HUES48 (cell line): ENCODE data around the gene PROKR1.

Experiments used
- H3K27ac ChIP-seq: one replicate; pipeline ENCODE4 v1.7.0; 2013; ENCODE audit warnings: low read depth, low read length, inconsistent platforms
- H3K27me3 ChIP-seq: 2 replicates; pipeline ENCODE4 v1.6.1; 2013; ENCODE audit warnings: mild to moderate bottlenecking, low read length; ENCODE audit not compliant: control insufficient read depth, insufficient read depth
- H3K36me3 ChIP-seq: 2 replicates; pipeline ENCODE4 v1.6.1; 2013; ENCODE audit warnings: low read length; ENCODE audit not compliant: control insufficient read depth, insufficient read depth
- H3K4me1 ChIP-seq: 2 replicates; pipeline ENCODE4 v1.6.1; 2013; ENCODE audit warnings: mild to moderate bottlenecking, low read length; ENCODE audit not compliant: control insufficient read depth, insufficient read depth
- H3K4me3 ChIP-seq: 2 replicates; pipeline ENCODE4 v1.5.1; 2013; ENCODE audit warnings: mild to moderate bottlenecking, low read depth, low read length
- H3K9ac ChIP-seq: 2 replicates; pipeline ENCODE4 v1.6.1; 2013; ENCODE audit warnings: mild to moderate bottlenecking, low read depth, low read length, moderate library complexity
- H3K9me3 ChIP-seq: 2 replicates; pipeline ENCODE4 v1.6.1; 2013; ENCODE audit warnings: low read length; ENCODE audit not compliant: control insufficient read depth, insufficient read depth

PROKR1 gene

DNA sequence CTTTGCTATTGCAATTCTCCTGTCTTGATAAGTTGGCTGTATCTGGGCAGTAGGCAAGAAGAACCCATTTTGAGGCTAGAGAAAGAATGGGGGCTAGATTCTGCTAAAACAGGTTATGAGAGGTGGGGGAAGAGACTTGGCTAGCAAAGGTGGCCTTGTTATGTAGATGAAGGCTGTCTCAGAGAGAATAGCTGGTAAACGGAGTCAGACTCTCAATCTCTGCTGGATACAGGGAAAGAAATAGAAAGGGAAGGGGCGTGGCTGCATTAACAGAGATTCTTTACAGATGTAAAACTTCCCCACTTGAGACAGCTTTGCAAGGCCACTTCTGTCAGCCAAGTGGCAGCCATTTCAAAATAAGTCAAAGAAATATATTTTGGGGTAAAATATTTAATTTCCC, 53.2 kb downstream of the PROKR1 start:
- Histone ChIP-seq H3K36me3 (no peaks in the 10 kb centered on the region), H3K9me3 (peaks cover 28% of the 10 kb centered on the region), H3K4me3 (no peak overlapping the region), H3K27me3 (no peaks in the 10 kb centered on the region), H3K4me1 (peaks cover 16% of the 10 kb centered on the region), H3K9ac (no peak overlapping the region), H3K27ac (peak overlapping the region; percentile 44)

DNA sequence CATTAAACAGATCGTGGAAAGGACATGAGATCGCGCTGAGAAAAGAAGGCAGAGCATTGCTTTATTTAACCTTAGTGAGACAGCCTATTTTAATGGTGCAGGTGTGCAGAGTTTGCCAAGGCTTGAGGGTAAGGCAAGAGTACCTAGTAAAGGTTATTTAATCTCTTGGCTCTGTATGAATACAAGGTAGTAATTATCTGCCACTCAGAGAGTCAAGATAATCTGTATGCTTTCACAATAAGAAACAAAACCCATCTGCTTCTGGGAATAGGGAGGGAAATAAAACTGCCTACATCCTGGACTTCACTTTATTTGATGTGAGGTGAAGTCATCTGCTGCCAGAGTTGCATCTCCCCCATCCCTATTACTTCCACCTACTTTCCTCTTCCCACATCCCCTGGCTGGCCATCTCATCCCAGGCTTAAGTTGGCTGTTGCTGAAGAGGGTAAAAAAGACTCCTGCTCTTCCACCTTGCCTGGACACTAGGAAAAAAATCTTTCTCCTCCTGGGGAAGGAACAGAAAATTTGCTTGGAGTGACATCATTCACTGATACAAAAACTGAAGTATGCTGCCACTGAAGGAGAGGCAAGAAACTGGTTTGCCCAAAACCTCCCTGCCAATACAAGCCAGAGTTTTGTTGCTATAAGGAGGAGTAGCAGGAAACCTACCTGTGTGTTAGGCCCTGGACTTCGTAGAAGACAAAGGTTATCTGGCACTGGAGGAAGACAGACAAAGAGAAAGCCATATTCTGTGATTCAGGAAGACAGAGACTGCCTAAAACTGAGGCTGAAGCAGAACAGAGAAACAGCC, 55.4 kb downstream of the PROKR1 start:
- H3K9me3 ChIP-seq, result peaks cover 28% of the 10 kb centered on the region
- H3K9ac ChIP-seq, result no peak overlapping the region
- H3K27ac ChIP-seq, result no peak overlapping the region
- H3K27me3 ChIP-seq, result no peaks in the 10 kb centered on the region
- H3K36me3 ChIP-seq, result no peaks in the 10 kb centered on the region
- no peak overlapping the region for H3K4me3 ChIP-seq
- peaks cover 20% of the 10 kb centered on the region for H3K4me1 ChIP-seq

DNA sequence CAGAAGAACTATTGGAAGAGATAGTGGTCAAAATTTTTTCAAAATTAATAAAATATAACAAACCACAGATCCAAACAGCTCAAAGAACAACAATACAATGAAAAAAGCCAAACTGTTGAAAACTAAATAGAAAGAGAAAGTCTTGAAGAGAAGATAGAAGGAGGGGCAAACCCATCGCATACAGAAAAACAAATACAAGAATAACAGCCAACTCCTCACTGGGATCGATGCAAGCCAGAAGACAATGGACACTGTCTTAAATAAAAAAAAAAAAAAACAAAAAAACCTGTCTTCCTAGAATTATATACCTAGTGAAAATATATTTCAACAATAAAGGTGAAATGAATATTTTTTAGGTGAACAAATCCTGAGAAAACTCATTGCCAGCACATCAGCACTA, 57.2 kb downstream of the PROKR1 start:
- no peak overlapping the region for H3K9ac ChIP-seq
- no peaks in the 10 kb centered on the region for H3K27me3 ChIP-seq
- no peaks in the 10 kb centered on the region for H3K36me3 ChIP-seq
- peaks cover 28% of the 10 kb centered on the region for H3K9me3 ChIP-seq
- peaks cover 20% of the 10 kb centered on the region for H3K4me1 ChIP-seq
- H3K27ac ChIP-seq, result no peak overlapping the region
- H3K4me3 ChIP-seq, result no peak overlapping the region; the same call in 1 of the 2 replicates

GRCh38 chr2:68706637-68707036, 63.3 kb downstream of the PROKR1 start:
- H3K9ac ChIP-seq, result no peak overlapping the region
- H3K9me3 ChIP-seq, result no peaks in the 10 kb centered on the region
- H3K27me3 ChIP-seq, result no peaks in the 10 kb centered on the region
- H3K4me3 ChIP-seq, result no peak overlapping the region
- H3K27ac ChIP-seq, result no peak overlapping the region
- no peaks in the 10 kb centered on the region for H3K36me3 ChIP-seq
- H3K4me1 ChIP-seq, result peaks cover 7% of the 10 kb centered on the region; the same call in 1 of the 2 replicates
